HK-2 (cell line): ENCODE results near the gene ATP2A3.

Source experiments
- DNase-seq: peaks from one replicate; pipeline ENCODE4 v3.0.0-alpha.2; 2018; ENCODE audit not compliant: unreplicated experiment

The ATP2A3 gene

DNA sequence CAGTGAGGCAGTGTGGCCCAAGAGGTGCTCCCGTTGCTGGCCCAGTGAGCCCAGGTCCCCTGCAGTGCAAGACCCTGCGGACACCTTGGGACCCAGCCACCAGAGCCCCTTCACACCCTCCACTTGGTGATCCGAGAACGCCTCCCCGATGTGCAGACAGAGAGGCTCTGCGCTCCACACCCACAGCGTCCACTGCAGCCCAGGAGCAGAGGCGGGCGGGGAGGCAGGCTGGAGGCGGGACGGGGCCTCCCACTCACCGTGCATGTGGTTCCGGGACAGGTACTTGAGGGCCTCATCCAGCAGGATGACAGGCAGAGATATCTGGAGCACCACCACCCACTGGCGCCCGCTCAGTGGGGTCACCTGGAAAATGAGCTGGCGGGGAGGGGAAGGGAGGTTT, 35.8 kb downstream of the ATP2A3 start:
- no peak for DNase-seq

DNA sequence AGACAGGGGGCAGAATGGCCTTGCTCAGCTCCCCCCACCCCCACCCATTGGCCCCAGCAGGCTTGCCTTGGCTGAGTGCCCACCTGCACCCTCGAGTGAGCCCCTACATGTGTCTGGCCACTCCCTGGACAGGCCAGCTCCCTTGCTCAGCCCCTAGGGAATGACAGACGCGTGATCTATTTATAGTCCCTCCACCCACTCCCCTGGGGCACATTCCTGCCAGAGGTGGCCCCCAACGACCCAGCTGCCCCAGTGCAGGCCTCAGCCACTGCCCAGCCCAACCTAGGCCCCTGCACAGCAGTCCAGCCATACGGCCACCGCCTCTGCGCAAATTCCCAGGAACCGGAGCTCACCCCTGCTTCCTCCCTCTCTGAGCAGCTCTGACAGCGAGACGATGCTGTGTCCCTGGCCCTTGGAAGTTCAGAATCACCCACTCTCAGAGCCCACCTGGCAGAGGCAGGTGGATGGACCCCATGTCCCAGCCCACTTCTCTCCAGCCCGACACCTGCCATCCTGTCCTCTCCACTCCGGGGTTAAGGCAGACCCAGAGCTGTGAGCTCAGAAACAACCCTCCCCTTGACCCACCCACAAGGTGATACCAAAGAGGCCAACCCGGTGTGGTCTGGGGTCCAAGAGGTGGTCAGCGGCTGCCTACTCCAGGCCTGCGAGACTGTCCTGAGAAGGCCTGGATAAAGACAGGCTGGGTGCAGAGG, 36.5 kb downstream of the ATP2A3 start:
- no peak for DNase-seq

DNA sequence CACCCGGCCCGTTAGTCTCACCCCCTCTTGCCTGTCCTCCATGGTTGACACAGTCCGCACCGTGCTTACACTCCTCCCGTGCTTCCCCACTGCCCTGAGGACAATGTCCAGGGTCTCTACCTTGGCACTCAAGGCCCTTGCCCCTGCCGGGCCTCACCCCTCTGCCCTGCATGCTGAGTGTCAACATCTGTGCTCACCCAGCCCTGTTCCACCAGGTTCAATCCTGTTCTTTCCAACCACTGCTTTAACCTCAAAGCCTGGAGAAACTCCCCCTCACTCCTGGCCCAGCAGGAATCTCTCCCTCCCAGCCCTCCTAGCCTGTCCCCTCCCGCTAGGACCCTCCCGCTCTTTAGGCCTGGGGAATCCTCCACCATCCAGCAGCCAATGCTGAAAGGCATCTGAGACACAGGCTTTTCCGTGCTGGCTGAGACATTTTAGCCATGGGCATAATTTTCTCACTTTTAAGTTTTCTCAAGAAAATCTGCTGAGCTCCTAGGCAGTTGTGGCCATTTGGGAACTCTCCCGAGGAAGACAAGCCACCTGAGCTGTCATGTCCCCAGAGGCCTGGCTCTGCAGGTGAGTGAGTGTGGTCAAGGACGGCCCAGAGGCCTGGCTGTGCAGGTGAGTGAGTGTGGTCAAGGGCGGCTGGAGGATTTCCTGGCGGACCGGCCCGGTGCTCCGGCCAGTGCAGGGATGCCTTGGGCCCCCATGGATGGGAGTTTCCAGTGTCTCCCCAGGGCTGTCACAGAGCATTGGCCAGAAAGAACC, 37.2 kb downstream of the ATP2A3 start:
- no peak for DNase-seq

DNA sequence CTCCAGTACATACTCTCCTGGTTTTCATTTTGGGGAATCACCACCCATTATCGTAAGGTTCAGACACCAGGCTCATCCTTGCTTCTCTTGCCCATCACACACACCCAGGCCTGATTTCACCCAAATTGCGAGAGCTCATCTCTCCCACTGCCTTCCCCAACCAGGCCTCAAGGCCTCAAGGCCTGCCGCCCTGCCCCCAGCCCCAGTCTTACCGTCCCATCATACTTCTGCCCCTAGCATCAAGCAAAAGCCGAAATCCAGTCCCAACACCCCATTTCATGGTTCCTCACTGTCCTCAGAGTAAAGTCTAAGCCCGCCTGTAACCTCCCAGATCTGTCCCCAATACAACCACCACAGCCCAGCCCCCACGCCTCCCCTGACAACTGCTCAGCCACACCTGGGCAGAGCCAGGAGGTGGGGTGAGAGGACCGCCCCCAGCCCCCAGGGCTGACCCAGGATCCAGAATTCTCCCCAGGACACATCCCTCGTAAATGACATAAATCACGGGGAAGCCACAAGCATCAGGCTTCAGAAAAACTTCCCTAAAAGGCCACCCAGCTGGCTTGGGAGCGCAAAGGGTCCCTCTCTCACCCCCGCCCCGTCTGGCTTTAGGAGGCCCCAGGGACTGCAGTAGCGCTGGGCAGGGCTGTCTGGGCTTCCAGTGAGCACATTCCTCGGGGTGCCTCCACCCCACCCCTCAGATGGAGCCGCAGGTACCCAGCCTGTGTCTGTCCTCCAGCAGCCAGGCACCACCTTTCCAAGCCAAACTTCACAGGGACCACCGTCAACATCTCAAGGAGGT, 38.4 kb downstream of the ATP2A3 start:
- DNase-seq = no peak

DNA sequence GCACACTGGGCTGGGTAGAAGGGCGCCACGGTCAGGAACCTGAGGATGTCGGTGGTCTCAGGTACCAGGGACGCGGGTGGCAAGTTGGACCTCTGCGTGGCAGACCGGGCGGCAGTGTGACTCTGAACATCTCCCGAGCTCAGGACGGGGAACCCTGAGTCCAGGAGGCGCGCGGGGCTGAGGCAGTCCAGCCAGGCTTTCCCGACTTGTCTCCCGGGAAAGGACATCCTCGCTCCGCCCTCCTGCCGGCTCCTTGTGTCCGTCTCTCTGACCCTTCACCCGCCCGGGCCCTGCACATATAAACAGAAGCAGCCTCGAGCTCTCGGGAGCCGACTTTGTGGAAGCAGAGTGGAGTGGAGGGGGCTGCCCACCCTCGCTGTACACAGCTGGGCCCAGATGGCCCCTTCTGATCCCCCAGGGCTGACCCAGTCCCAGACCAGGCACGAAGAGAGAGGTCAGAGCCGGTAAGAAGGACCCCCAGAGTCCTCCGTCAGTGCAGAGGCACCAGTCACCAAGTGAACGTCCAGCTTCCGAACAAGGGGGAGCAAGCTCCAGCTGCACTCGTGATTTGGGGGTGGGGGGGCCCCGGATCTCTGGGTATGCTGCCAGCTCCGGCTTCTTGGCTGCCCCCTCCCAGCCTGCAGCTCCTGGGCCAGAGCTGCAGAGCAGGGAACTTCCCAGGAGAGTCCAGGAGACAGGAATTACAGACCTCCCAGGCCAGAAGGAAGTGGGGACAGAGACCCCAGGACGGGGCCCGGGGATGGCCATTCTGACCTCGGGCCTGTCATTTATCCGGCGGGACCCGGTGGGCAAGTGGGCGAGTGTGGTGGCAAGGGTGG, 39.5 kb downstream of the ATP2A3 start:
- DNase-seq = no peak

DNA sequence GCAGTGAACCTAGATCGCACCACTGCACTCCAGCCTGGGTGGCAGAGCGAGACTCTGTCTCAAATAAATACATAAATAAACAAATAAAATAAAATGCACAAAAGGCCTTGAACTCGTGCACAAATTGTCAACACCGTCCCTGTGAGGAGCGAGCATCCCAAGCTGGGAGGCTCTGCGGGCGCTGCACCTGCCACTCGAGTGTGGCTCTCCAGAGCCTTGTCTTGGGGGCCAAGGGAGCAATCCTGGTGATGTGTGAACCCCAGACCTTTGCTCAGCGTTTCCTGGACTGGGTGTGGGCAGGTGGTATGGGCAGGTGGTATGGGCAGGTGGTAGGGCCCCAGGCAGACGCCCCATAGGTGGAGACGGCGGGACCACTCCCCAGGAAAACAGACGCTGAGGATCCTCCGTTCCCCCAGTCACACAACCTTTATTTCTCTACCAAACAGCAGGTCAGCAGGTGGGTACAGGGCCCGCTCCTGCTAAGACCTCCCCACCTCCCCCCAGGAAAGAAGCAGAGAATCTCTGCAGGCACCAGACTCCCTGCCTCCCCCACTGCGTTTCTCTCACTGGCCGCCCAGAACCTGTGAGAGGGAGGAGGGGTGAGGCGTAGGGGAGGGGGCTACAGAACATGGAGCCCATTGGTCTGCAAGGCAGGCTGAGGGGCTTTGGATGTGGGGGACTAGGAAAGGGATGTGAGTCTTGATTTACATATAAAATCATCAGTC, 40.6 kb downstream of the ATP2A3 start:
- DNase-seq = no peak

DNA sequence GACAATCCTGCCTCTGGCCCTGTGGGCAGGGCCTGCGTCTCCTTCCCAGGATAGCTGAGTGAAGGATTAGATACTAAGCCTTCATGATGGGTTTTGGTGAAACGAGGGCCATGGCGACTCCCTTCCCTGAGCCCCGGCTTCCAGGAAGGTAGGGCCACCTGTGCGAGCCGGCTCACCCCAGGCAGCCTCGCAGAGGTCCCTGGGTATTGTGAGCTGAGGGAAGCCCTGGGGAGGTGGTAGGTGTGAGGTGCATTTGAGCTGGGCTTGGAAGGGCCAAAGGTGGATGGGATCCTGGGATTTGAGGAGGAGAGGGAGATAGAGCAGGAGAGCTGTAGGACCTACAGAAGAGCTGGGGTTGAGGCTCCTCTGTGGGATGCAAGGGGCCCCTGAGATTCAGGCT, 41.5 kb downstream of the ATP2A3 start:
- DNase-seq = no peak

DNA sequence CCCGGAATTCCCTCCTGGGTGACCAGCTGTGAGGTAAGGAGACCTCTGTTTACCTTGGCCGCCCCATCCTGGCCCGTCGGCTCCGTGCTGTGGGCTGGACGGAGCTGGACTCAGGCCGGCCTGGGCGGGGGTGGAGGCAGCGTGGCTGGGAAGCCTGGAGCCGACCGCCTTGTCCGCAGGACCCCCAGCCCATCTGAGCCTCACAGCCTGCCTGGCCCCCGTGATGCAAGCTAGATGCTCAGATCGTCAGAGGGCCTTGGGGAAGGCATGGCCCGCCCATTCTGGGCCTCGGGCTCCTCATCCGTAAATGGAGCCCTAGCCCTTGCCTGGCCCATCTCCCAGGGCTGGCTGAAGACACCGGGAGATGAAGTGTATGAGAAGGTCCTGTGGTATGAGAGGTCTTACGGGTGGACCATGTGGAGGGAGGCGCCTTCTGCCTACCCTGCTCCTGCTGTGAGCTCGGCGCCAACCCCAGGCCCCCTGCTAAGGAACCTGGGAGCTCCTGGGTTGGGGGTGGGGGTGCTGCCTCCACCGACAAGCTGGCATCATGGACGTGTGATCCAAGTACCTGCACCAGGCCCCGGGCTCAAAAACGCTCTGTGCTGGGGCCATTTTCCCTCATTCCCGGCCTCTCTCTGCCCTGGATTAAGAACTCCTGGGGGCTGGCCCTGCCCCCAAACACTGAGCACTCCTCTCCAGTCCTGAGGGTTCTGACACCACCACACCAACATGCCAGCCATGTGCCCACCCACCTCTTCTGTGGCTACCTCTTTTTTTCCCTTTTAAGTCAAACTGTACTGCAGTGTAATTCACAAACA, 42.5 kb downstream of the ATP2A3 start:
- DNase-seq = no peak

DNA sequence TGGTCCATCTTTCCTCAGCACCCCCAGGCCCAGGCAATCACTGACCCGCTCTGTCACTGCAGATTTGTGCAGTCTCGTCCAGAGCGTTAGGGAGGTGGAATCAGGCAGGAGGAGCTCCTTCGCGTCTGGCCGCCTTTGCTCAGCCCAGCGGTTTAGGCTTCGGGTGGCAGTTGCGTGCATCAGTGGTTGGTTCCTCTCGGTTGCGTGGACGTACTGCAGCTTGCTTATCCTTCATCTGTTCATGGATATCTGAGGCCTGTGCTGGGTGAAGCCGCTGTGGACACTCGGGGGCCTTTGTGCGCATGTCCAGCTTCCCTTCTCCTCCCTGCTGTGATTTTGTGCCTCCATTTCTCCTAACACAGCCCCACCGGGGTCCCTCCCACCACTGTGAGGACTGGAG, 43.2 kb downstream of the ATP2A3 start:
- DNase-seq = no peak

DNA sequence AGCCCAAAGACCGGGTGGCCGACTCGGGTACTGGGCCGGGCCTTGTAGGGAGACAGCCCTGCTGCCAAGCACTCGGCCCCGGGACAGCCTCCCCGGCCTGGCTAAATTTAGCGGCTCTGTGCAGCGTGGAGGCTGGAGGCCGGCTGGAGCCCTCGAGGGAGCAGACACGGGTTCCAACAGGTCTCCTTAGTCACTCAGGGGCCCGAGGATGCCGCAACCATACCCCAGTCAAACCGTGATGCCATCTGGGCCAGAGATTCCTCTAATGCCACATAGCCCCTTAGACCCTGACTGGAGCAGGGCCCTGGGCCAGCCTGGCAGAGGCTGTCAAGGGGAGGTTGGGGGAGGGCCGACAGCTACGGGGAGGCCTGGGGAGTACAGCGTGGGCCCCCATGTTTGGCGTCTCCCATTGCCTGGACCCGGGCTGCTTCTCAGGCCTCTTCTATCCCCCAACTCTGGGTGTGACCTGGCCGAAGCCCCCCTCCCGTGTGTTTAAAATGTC, 45.1 kb downstream of the ATP2A3 start:
- DNase-seq = no peak

DNA sequence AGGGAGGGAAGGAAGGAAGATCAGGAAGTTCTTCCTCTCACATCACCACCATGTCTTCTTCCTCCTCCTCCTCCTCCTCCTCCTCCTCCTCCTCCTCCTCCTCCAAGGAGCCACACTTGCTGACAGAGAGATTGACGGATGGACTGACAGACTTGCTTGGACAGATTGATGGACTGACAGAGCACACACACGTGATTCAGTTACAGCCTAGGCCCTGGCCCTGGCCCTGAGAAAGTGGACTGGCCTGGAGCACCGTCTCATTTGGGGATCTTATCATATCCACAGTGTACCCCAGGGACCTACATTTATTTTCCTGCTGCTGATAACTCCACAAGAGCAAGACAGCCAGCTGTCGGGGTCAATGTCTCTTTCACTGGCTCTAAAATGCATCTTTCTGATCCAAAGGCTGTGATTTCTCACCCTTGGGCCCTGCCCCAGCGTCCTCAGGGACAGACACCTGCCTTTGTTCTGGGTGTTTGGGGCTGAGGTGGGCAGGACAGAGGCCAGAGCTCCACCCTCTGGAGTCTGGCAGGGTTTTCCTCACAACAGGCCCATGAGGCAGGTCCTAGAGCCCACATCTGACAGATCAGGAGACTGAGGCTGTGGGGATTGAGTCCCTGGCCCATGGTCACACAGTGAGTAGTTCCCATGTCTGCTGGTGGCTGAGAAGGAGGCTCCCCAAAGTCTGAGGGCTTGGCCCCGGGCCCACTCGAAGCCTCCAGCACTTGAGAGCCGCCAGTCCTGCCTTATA, 45.7 kb downstream of the ATP2A3 start:
- no peak for DNase-seq

DNA sequence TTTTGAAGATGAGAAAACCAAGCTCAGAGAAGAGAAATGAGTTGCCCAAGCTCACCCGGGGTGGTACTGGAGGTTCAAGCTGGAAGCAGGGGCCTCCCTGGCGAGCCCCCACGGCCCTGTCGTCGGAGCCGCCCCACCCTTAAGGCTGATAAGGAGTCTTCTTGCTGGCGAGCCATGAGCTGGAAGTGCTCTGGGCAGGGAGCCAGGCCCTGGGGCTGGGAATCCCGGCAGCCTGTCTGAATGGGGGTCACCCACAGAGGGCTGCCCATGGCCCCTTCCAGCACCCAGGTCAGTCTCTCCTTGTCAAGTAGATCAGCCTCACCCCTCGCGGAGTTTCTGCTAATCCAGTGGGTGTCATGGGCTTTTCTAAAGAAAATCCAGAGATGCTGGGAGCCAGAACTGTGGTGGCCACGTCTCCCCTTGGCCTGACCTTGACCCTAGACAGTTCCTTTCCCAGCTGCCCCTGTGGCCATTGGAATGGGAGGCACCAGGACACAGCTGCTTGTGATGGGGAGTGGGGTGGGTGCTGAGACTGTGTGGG, 46.8 kb downstream of the ATP2A3 start:
- DNase-seq = no peak

DNA sequence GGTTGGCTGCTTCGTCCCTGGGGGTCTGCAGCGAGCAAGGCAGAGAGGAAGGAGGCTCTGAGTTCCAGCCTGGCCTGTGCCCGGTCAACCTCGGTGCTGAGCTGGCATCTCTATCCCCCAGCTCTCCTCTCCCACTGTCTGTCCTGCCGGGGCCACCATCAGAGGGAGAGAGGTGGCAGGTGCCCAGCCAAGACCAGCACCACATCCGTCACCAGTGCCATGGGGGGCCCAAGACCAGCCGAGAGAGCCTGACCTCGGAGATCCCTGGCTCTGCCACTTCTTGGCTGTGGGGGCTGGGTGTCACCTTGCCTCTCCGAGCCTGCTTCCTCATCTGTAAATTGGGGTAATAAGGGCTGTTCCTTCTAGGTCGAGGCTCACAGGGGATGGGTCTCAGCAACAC, 47.4 kb downstream of the ATP2A3 start:
- DNase-seq = no peak

DNA sequence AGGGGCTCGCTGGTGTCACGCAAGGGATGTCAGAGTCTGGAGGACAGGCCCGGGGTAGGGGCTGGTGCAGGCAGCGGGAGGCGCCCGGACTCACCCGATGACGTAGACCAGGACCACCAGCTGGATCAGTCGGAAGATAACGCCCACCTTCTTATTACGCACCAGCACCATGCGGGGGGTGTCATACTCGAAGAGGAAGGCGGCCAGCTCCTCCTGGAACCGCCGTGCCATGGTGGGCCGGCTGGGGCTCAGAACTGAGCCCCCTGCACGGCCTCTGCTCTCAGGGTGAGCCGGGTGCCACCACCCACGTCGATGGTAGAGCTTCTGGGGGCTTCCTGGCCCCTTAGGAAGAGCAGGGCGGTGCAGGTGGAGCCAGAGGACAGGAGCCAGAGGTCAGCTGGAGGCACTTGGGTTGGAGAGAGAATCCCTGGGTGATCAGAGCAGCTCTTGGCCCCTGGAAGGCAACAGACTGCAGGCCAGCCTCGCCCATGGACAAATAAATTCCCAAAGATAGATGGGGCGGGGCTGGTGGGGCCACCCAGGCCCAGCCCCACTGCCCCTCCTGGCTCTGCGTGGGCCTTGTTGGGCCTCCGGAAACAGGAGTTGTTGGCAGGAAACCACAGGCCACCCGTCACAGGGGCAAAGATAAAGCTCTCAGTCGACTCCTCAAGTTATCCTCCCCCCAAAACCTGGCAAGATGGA, 48.1 kb downstream of the ATP2A3 start, which contains the start of gene P2RX1:
TSS of gene P2RX1 (minus strand) at position 471 of the 702 bp plus-strand sequence. CDS start at position 231, 240 bp downstream.
- DNase-seq = no peak

DNA sequence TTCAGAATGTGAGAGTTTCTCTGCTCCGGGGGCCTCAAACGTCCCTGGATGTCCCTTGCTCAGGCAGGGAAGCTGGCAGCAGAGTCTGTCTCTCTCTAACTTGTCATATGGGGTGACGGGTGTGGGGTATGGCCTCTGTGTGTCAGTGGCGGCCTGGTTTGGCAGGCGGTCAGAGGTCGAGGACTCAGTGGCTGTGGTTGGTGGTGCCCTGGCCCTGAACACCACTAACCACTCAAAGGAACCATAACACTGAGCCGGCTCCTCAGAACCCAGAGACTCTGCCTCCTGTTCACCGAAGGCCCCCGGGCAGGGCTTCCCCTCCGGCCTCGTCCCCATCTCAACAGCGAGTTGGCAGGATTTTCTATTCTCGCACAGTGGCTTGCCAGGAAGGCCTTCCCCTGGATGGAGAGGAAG, 48.6 kb downstream of the ATP2A3 start:
- DNase-seq = no peak

DNA sequence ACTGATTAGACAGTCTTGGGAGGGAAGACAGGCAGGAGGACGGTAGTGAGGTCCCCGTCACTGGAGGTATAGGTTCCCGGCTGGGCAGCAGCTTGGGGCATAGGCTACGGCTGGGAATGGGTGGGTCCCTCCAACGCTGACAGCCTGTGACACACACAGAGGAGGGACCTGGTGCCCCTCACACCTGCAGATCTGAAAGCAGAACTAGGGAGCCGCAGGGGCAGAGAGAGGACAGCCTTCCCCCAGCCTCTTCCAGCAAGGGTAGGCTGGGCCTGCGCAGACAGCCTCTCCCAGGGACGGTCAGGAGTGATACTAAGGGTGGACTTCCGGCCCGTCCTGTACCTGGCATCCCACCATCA, 49.9 kb downstream of the ATP2A3 start:
- DNase-seq = no peak

DNA sequence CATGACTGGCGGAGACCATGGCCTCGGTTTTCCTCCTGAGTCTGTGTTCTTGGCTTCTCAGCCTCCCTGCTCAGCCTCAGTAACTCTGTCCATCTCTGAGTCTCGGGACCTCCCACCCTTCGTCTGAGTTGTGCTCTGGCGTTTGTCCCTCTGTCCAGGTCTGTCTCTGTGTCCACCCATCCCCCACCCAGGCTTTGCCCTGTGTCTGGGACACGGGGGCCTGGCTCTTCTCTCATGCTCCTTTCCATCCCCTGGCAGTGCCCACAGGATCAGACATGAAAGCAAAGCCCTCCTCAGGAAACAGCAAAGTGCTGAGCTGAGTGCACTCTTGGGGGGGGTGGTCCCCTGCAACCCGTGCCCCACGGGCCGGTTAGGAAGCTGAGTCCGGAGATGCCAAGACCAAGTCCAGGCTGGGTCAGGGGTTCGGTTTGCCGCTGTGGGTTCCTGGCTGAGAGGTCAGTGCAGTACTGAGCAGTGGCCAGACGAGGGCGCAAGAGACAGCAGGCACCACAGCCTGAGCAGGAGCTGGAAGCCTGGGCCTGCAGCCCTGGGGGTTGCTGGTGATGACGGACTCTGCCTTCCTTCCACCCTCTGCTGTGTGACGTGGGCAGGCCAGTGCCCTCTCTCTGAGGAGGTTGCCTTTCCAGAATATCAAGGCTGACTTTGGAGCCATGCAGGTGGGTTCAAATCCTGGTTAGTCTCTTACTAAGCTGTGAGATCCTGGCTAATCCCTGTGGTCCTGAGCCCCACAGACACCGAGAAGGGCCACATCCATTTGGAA, 50.5 kb downstream of the ATP2A3 start:
- DNase-seq = peak; percentile 79
